ENCODE results near the gene NHERF2. TPM values are rescaled to one million over a fixed set of nuclear protein-coding genes. Genes with fewer than 3 reads are reported as not detected.

NHERF2 gene
- polyA plus RNA-seq, 1 experiment, result 107 TPM

DNA sequence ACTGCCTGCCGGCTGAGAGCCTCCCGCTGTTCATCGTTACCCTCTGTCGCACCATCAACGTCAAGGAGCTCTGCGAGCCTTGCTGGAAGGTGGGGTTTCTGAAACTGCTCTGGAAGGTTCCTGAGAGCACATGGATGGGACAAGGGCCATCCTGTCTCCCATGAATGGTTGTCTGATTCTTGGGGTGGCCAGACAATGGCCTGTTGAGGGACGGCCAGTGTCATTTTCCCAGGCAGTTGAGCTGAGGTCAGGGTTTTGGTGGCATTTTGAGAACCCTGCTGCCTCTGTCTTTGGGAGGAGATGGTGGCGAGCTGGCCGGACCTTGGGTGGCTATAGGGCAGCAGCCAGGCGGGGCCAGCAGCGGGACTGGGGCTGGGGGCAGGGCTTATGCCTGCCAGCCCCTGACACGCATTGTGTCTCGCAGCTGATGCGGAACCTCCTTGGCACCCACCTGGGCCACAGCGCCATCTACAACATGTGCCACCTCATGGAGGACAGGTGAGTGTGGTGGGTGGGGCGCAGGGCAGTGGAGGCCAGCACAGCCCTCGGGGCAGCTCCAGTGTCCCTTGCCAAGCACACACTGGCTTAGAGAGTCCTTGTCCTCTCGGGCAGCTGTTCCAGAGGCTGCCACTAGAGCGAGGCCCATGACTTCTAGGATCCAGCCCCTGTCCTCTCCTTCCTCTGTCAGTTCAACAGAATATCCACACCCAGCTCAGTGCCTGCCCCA, 30.1 kb downstream of the NHERF2 start:
- ChIA-PET POLR2A (interaction anchor here (0.5 to 0.6 kb wide), 2 partner anchors 39 to 92 kb away, joined by 7 to 11 read pairs; partner anchors contain the start of gene RPS2), CTCF (interaction anchor here (0.6 to 4.8 kb wide), 11 partner anchors 9 to 138 kb away, joined by 3 to 34 read pairs (median 3); partner anchors contain the start of genes NTHL1 and TSC2)
- H3K27me3 ChIP-seq (ENCODE audit: control insufficient read depth, insufficient read depth, low read length), result no peaks in the 10 kb centered on the region
- H3K36me3 ChIP-seq (ENCODE audit: control insufficient read depth, insufficient read depth, low read length), result peaks cover 35% of the 10 kb centered on the region
- DNase-seq (ENCODE audit: low read depth), result no peak
- H3K4me3 ChIP-seq (ENCODE audit: low read depth, low read length), result no peak overlapping the region
- TF ChIP-seq, protein P1, sequence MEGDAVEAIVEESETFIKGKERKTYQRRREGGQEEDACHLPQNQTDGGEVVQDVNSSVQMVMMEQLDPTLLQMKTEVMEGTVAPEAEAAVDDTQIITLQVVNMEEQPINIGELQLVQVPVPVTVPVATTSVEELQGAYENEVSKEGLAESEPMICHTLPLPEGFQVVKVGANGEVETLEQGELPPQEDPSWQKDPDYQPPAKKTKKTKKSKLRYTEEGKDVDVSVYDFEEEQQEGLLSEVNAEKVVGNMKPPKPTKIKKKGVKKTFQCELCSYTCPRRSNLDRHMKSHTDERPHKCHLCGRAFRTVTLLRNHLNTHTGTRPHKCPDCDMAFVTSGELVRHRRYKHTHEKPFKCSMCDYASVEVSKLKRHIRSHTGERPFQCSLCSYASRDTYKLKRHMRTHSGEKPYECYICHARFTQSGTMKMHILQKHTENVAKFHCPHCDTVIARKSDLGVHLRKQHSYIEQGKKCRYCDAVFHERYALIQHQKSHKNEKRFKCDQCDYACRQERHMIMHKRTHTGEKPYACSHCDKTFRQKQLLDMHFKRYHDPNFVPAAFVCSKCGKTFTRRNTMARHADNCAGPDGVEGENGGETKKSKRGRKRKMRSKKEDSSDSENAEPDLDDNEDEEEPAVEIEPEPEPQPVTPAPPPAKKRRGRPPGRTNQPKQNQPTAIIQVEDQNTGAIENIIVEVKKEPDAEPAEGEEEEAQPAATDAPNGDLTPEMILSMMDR (IDR thresholded peaks at IDR 0.05; ENCODE audit: insufficient read depth, low read depth, low read length), result no peak

DNA sequence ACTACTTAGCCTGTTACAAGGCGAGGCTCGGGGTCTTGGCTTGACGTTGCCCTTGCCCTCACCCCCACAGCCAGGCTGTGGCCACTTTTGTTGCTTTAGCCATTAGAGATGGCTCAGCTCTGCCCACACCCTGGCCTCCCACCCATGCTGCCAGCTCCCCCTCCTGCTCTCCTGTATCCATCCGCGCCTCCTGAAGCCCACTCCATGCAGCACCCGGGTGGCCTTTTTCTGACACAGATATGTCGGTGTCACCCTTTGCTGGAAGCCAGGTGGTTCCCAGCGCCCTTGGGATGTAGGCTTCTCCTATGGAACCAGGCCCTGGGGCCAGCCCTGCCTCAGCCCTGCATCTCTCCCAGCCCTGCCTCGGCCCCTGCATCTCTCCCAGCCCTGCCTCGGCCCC, 30.7 kb downstream of the NHERF2 start:
- TF ChIP-seq, protein P1 (IDR thresholded peaks at IDR 0.05; ENCODE audit: insufficient read depth, low read depth, low read length), result no peak
- Histone ChIP-seq H3K36me3 (ENCODE audit: control insufficient read depth, insufficient read depth, low read length) (peaks cover 35% of the 10 kb centered on the region), H3K4me3 (ENCODE audit: low read depth, low read length) (no peak overlapping the region), H3K27me3 (ENCODE audit: control insufficient read depth, insufficient read depth, low read length) (no peaks in the 10 kb centered on the region)
- ChIA-PET CTCF (interaction anchor here (0.9 to 4.8 kb wide), 5 partner anchors 8 to 35 kb away, joined by 3 to 34 read pairs (median 8); partner anchors contain the start of genes NTHL1 and TSC2), POLR2A (interaction anchor here (0.6 kb wide), 1 partner anchor 93 kb away, joined by 7 read pairs; the partner anchor contains the start of gene RPS2)
- DNase-seq (ENCODE audit: low read depth), result no peak

DNA sequence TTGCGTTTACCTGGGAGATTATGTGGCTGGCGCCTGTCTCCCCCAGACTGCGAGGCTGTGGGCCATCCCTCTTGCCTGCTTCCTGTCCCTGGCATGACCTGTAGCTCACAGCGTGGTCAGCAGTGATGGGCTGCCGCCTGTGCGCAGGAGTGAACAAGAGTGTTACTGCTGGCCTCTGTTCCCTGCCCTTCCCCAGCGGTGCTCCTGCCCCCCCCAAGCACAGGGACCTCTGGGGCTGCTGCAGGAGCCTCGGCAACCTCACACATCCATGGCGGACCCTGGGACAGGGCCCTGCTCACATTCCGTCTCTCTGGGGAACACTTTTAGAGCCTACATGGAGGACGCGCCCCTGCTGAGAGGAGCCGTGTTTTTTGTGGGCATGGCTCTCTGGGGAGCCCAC, 31.7 kb downstream of the NHERF2 start:
- TF ChIP-seq, protein P1 (IDR thresholded peaks at IDR 0.05; ENCODE audit: insufficient read depth, low read depth, low read length), result no peak
- ChIA-PET POLR2A (no interaction called here), CTCF (interaction anchor here (4.8 kb wide), 1 partner anchor 35 kb away, joined by 34 read pairs; no protein-coding TSS in a partner anchor)
- Histone ChIP-seq H3K4me3 (ENCODE audit: low read depth, low read length) (no peak overlapping the region), H3K27me3 (ENCODE audit: control insufficient read depth, insufficient read depth, low read length) (no peaks in the 10 kb centered on the region), H3K36me3 (ENCODE audit: control insufficient read depth, insufficient read depth, low read length) (peaks cover 35% of the 10 kb centered on the region)
- DNase-seq (ENCODE audit: low read depth), result no peak

DNA sequence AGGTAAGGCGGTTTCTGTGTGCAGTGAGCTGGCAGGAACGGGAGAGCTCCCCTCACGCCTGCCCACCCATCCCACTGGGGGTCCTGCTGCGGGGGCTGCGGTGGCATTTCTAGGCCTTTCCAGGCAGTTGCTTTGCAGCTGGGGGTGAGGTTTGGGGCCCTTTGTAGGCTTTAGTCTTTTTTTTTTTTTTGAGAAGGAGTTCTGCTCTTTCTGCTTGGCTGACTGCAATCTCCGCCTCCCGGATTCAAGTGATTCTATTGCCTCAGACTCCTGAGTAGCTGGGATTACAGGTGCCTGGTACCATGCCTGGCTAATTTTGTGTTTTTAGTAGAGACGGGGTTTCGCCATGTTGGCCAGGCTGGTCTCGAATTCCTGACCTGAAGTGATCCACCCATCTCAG, 32.2 kb downstream of the NHERF2 start:
- ChIA-PET POLR2A (interaction anchor here (0.6 kb wide), 1 partner anchor 94 kb away, joined by 15 read pairs; the partner anchor contains the start of gene RPS2), CTCF (interaction anchor here (4.8 kb wide), 1 partner anchor 35 kb away, joined by 34 read pairs; no protein-coding TSS in a partner anchor)
- TF ChIP-seq, protein P1 (IDR thresholded peaks at IDR 0.05; ENCODE audit: insufficient read depth, low read depth, low read length), result no peak

DNA sequence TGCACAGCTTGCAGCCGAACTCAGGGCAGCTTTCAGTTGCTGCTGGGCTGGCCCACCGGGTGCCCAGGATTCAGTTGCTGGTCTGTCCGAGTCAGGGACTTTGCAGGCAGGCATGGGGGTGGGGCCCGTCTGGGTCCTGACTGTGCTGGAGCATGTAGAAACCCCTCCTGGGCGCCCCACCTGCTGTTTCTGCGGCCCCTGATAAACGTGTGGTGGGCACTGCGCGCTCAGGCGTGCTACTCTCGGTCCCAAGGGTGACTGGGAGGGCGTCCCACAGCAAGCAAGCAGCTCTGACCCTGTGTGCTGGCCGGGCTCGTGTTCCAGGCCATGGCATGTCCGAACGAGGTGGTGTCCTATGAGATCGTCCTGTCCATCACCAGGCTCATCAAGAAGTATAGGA, 33.6 kb downstream of the NHERF2 start:
- POLR2A ChIA-PET, result interaction anchor here (0.6 kb wide), 1 partner anchor 95 kb away, joined by 3 read pairs; the partner anchor contains the start of gene TRAF7

More for the DNA sequence above, 32.2 kb downstream of the NHERF2 start:
- peaks cover 36% of the 10 kb centered on the region for H3K36me3 ChIP-seq (ENCODE audit: control insufficient read depth, insufficient read depth, low read length)
- no peak for DNase-seq (ENCODE audit: low read depth)
- H3K4me3 ChIP-seq (ENCODE audit: low read depth, low read length), result no peak overlapping the region
- no peaks in the 10 kb centered on the region for H3K27me3 ChIP-seq (ENCODE audit: control insufficient read depth, insufficient read depth, low read length)

More for the DNA sequence above, 33.6 kb downstream of the NHERF2 start:
- Histone ChIP-seq H3K4me3 (ENCODE audit: low read depth, low read length) (no peak overlapping the region), H3K36me3 (ENCODE audit: control insufficient read depth, insufficient read depth, low read length) (peaks cover 37% of the 10 kb centered on the region), H3K27me3 (ENCODE audit: control insufficient read depth, insufficient read depth, low read length) (no peaks in the 10 kb centered on the region)
- TF ChIP-seq, protein P1 (IDR thresholded peaks at IDR 0.05; ENCODE audit: insufficient read depth, low read depth, low read length), result no peak
- DNase-seq (ENCODE audit: low read depth), result no peak
- CTCF ChIA-PET, result interaction anchor here (0.8 kb wide), 1 partner anchor 38 kb away, joined by 4 read pairs; no protein-coding TSS in a partner anchor

All from BJ (cell line).